GM23338 (cell line): ENCODE data around the gene ABHD5. TPM values are rescaled to one million over a fixed set of nuclear protein-coding genes. Genes with fewer than 3 reads are reported as not detected.

Source experiments
- ATAC-seq: fragments of 200-7000 bp; cut with Tn5 transposase; 3 replicates; pipeline ENCODE4 v1.9.1; 2020
- DNase-seq: peaks from one replicate; pipeline ENCODE4 v3.0.0-alpha.2; 2015; ENCODE audit warnings: low spot score
- H2AFZ ChIP-seq: fragments of 200-600 bp; sonication (generic); 2 replicates; pipeline ENCODE4 v1.8.0; 2016; ENCODE audit warnings: antibody characterized with exemption, mild to moderate bottlenecking, moderate library complexity
- H3F3A ChIP-seq: fragments of 200-600 bp; sonication (generic); replicated peaks from 2 replicates; pipeline ENCODE4 v1.8.0; 2017; ENCODE audit warnings: antibody characterized with exemption, mixed run types, low read depth
- H3K27ac ChIP-seq: fragments of 200-600 bp; sonication (generic); 2 replicates; pipeline ENCODE4 v1.6.1; 2016; ENCODE audit warnings: low read depth
- H3K27me3 ChIP-seq: fragments of 200-600 bp; sonication (generic); 2 replicates; pipeline ENCODE4 v1.8.0; 2016; ENCODE audit warnings: mild to moderate bottlenecking, mixed run types, moderate library complexity; ENCODE audit not compliant: insufficient read depth
- H3K36me3 ChIP-seq: fragments of 200-600 bp; sonication (generic); 2 replicates; pipeline ENCODE4 v1.8.0; 2016; ENCODE audit warnings: mild to moderate bottlenecking; ENCODE audit not compliant: insufficient read depth
- H3K4me1 ChIP-seq: fragments of 200-600 bp; sonication (generic); 2 replicates; pipeline ENCODE4 v1.8.0; 2016; ENCODE audit warnings: mild to moderate bottlenecking, moderate library complexity; ENCODE audit not compliant: insufficient read depth
- H3K4me2 ChIP-seq: fragments of 200-600 bp; sonication (generic); 2 replicates; pipeline ENCODE4 v1.7.1; 2017; ENCODE audit warnings: mixed run types
- H3K4me3 ChIP-seq: fragments of 200-600 bp; sonication (generic); 2 replicates; pipeline ENCODE4 v1.6.1; 2016; ENCODE audit warnings: mixed run types
- H3K79me2 ChIP-seq: fragments of 200-600 bp; sonication (generic); replicated peaks from 2 replicates; pipeline ENCODE4 v1.8.0; 2017; ENCODE audit warnings: mild to moderate bottlenecking; ENCODE audit not compliant: insufficient read depth
- H3K9me2 ChIP-seq: fragments of 200-600 bp; sonication (generic); 2 replicates; pipeline ENCODE4 v1.8.0; 2017; ENCODE audit not compliant: insufficient read depth
- H4K20me1 ChIP-seq: fragments of 200-600 bp; sonication (generic); replicated peaks from 2 replicates; pipeline ENCODE4 v1.8.0; 2017; ENCODE audit warnings: mild to moderate bottlenecking; ENCODE audit not compliant: insufficient read depth
- H3K27ac Mint-ChIP-seq: 2 replicates; pipeline ENCODE4 v1.8.0; 2020; ENCODE audit warnings: inconsistent platforms, mild to moderate bottlenecking, moderate library complexity, mixed read lengths
- H3K27me3 Mint-ChIP-seq: 3 replicates; pipeline ENCODE4 v1.8.0; 2022; ENCODE audit warnings: low read depth, mild to moderate bottlenecking, moderate library complexity, mixed read lengths, inconsistent platforms; ENCODE audit not compliant: insufficient read depth, poor library complexity
- H3K36me3 Mint-ChIP-seq: 3 replicates; pipeline ENCODE4 v1.8.0; 2021; ENCODE audit warnings: low read depth, mild to moderate bottlenecking, inconsistent platforms, moderate library complexity, mixed read lengths
- H3K4me1 Mint-ChIP-seq: 3 replicates; pipeline ENCODE4 v1.8.0; 2020; ENCODE audit warnings: mild to moderate bottlenecking, inconsistent platforms, mixed read lengths
- H3K4me3 Mint-ChIP-seq: 3 replicates; pipeline ENCODE4 v1.8.0; 2021; ENCODE audit warnings: moderate library complexity, mild to moderate bottlenecking, inconsistent platforms, mixed read lengths
- H3K9me3 Mint-ChIP-seq: 3 replicates; pipeline ENCODE4 v1.8.0; 2020; ENCODE audit warnings: moderate library complexity, mild to moderate bottlenecking, inconsistent platforms, mixed read lengths
- EZH2 ChIP-seq: fragments of 200-600 bp; sonication (generic); IDR thresholded peaks from one replicate; pipeline ENCODE4 v1.8.0; 2017; ENCODE audit warnings: antibody characterized with exemption, mild to moderate bottlenecking, low read depth; ENCODE audit not compliant: unreplicated experiment
- NANOG ChIP-seq: IDR thresholded peaks from 2 replicates; pipeline ENCODE4 v1.6.1; 2016; ENCODE audit warnings: antibody characterized with exemption, borderline replicate concordance
- STAT1 ChIP-seq: IDR thresholded peaks from one replicate; pipeline ENCODE4 v1.6.1; 2016; ENCODE audit warnings: antibody characterized with exemption; ENCODE audit not compliant: unreplicated experiment
- polyA plus RNA-seq: library from polyadenylated mRNA; unstranded; fragments of >200 nt; fragmentation: Nextera tagmentation; extraction: Ambion mirVana; gene quantifications from 2 replicates; pipeline ENCODE4 v1.2.1, GENCODE V29; 2016
- total RNA-seq: library from RNA; depleted of rRNA; stranded (reverse); fragments of >200 nt; shearing (Covaris generic); gene quantifications from 2 replicates; pipeline ENCODE4 v1.2.3, GENCODE V29; 2014
- TF ChIP-seq, protein P1 (sequence below): fragments of 250-450 bp; sonication (Bioruptor Pico); IDR thresholded peaks from 2 replicates; pipeline ENCODE4 v1.5.0; 2020; ENCODE audit warnings: mild to moderate bottlenecking, moderate library complexity
- TF ChIP-seq, protein P2 (sequence below): IDR thresholded peaks from one replicate; pipeline ENCODE4 v1.6.1; 2018; ENCODE audit warnings: antibody characterized with exemption; ENCODE audit not compliant: unreplicated experiment
- TF ChIP-seq, protein P3 (sequence below), 2 experiments: fragments of 200-600 bp in 1 of 2; sonication (generic) in 1 of 2; conservative IDR thresholded peaks; 2 replicates each; pipeline versions ENCODE4 v1.5.1 to v1.6.1; 2016 to 2017; ENCODE audit warnings: antibody characterized with exemption in 2 of 2, low read depth in 2 of 2, mild to moderate bottlenecking in 2 of 2, moderate library complexity in 1 of 2

Gene ABHD5
- total and polyA plus RNA-seq, 2 experiments from 2014 or later, result 12.1 to 12.3 TPM

DNA sequence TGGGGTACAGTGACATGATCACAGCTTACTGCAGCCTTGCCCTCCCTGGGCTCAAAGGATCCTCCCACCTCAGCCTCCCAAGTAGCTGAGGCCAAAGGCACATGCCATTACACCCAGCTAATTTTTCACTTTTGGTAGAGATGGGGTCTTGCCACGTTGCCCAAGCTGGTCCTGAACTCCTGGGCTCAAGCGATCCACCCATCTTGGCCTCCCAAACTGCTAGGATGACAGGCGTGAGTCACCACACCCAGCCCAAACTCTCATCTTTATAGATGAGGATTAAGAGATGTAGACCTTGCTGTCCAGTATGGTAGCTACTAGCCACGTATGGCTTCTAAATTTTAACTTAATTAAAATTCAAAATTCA, 4.4 kb upstream of the ABHD5 start:
- Histone ChIP-seq H3K27me3 (no peaks in the 10 kb centered on the region), H3K9me2 (0 out of 2 replicates have a peak, but pooled peaks cover 5% of the 10 kb centered on the region), H3K36me3 (no peaks in the 10 kb centered on the region), H3K27ac (no peak overlapping the region), H4K20me1 (no peaks in the 10 kb centered on the region), H3K4me1 (peaks cover 9% of the 10 kb centered on the region), H3K4me2 (no peak overlapping the region), H3K79me2 (no peaks in the 10 kb centered on the region), H3K4me3 (no peak overlapping the region), H2AFZ (no peak overlapping the region), H3F3A (no peaks in the 10 kb centered on the region)
- H3K27me3 Mint-ChIP-seq, result peaks cover 4% of the 10 kb centered on the region
- DNase-seq, result no peak
- no peak overlapping the region for H3K4me3 Mint-ChIP-seq
- peaks cover 14% of the 10 kb centered on the region; the same call in 2 of the 3 replicates for H3K9me3 Mint-ChIP-seq
- H3K4me1 Mint-ChIP-seq, result peaks cover 9% of the 10 kb centered on the region; the same call in 2 of the 3 replicates
- H3K36me3 Mint-ChIP-seq, result peaks cover 16% of the 10 kb centered on the region; the same call in 2 of the 3 replicates
- no peak for ATAC-seq
- TF ChIP-seq, protein P1, sequence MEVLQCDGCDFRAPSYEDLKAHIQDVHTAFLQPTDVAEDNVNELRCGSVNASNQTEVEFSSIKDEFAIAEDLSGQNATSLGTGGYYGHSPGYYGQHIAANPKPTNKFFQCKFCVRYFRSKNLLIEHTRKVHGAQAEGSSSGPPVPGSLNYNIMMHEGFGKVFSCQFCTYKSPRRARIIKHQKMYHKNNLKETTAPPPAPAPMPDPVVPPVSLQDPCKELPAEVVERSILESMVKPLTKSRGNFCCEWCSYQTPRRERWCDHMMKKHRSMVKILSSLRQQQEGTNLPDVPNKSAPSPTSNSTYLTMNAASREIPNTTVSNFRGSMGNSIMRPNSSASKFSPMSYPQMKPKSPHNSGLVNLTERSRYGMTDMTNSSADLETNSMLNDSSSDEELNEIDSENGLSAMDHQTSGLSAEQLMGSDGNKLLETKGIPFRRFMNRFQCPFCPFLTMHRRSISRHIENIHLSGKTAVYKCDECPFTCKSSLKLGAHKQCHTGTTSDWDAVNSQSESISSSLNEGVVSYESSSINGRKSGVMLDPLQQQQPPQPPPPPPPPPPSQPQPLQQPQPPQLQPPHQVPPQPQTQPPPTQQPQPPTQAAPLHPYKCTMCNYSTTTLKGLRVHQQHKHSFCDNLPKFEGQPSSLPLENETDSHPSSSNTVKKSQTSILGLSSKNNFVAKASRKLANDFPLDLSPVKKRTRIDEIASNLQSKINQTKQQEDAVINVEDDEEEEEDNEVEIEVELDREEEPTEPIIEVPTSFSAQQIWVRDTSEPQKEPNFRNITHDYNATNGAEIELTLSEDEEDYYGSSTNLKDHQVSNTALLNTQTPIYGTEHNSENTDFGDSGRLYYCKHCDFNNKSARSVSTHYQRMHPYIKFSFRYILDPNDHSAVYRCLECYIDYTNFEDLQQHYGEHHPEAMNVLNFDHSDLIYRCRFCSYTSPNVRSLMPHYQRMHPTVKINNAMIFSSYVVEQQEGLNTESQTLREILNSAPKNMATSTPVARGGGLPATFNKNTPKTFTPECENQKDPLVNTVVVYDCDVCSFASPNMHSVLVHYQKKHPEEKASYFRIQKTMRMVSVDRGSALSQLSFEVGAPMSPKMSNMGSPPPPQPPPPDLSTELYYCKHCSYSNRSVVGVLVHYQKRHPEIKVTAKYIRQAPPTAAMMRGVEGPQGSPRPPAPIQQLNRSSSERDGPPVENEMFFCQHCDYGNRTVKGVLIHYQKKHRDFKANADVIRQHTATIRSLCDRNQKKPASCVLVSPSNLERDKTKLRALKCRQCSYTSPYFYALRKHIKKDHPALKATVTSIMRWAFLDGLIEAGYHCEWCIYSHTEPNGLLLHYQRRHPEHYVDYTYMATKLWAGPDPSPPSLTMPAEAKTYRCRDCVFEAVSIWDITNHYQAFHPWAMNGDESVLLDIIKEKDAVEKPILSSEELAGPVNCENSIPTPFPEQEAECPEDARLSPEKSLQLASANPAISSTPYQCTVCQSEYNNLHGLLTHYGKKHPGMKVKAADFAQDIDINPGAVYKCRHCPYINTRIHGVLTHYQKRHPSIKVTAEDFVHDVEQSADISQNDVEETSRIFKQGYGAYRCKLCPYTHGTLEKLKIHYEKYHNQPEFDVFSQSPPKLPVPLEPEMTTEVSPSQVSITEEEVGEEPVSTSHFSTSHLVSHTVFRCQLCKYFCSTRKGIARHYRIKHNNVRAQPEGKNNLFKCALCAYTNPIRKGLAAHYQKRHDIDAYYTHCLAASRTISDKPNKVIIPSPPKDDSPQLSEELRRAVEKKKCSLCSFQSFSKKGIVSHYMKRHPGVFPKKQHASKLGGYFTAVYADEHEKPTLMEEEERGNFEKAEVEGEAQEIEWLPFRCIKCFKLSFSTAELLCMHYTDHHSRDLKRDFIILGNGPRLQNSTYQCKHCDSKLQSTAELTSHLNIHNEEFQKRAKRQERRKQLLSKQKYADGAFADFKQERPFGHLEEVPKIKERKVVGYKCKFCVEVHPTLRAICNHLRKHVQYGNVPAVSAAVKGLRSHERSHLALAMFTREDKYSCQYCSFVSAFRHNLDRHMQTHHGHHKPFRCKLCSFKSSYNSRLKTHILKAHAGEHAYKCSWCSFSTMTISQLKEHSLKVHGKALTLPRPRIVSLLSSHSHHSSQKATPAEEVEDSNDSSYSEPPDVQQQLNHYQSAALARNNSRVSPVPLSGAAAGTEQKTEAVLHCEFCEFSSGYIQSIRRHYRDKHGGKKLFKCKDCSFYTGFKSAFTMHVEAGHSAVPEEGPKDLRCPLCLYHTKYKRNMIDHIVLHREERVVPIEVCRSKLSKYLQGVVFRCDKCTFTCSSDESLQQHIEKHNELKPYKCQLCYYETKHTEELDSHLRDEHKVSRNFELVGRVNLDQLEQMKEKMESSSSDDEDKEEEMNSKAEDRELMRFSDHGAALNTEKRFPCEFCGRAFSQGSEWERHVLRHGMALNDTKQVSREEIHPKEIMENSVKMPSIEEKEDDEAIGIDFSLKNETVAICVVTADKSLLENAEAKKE (CRISPR knock-in tag), result no peak
- TF ChIP-seq, protein P2, sequence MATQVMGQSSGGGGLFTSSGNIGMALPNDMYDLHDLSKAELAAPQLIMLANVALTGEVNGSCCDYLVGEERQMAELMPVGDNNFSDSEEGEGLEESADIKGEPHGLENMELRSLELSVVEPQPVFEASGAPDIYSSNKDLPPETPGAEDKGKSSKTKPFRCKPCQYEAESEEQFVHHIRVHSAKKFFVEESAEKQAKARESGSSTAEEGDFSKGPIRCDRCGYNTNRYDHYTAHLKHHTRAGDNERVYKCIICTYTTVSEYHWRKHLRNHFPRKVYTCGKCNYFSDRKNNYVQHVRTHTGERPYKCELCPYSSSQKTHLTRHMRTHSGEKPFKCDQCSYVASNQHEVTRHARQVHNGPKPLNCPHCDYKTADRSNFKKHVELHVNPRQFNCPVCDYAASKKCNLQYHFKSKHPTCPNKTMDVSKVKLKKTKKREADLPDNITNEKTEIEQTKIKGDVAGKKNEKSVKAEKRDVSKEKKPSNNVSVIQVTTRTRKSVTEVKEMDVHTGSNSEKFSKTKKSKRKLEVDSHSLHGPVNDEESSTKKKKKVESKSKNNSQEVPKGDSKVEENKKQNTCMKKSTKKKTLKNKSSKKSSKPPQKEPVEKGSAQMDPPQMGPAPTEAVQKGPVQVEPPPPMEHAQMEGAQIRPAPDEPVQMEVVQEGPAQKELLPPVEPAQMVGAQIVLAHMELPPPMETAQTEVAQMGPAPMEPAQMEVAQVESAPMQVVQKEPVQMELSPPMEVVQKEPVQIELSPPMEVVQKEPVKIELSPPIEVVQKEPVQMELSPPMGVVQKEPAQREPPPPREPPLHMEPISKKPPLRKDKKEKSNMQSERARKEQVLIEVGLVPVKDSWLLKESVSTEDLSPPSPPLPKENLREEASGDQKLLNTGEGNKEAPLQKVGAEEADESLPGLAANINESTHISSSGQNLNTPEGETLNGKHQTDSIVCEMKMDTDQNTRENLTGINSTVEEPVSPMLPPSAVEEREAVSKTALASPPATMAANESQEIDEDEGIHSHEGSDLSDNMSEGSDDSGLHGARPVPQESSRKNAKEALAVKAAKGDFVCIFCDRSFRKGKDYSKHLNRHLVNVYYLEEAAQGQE, result no peak
- TF ChIP-seq STAT1, result no peak
- TF ChIP-seq EZH2, result no peak
- TF ChIP-seq, protein P3, sequence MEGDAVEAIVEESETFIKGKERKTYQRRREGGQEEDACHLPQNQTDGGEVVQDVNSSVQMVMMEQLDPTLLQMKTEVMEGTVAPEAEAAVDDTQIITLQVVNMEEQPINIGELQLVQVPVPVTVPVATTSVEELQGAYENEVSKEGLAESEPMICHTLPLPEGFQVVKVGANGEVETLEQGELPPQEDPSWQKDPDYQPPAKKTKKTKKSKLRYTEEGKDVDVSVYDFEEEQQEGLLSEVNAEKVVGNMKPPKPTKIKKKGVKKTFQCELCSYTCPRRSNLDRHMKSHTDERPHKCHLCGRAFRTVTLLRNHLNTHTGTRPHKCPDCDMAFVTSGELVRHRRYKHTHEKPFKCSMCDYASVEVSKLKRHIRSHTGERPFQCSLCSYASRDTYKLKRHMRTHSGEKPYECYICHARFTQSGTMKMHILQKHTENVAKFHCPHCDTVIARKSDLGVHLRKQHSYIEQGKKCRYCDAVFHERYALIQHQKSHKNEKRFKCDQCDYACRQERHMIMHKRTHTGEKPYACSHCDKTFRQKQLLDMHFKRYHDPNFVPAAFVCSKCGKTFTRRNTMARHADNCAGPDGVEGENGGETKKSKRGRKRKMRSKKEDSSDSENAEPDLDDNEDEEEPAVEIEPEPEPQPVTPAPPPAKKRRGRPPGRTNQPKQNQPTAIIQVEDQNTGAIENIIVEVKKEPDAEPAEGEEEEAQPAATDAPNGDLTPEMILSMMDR (conservative IDR thresholded peaks at IDR 0.05; ENCODE audit: low read depth in 2 of 2), result no peak
- TF ChIP-seq NANOG, result no peak
- H3K27ac Mint-ChIP-seq, result no peak overlapping the region
